KMS-11 (cell line): Measurements from ENCODE around the gene KIF17.

Experiments used
- H2AFZ ChIP-seq: fragments of 200-600 bp; sonication (generic); 2 replicates; pipeline ENCODE4 v1.6.1; 2016; ENCODE audit warnings: antibody characterized with exemption, mixed run types, low read depth
- H3K27ac ChIP-seq: fragments of 200-600 bp; sonication (generic); 2 replicates; pipeline ENCODE4 v1.6.1; 2016; ENCODE audit warnings: mild to moderate bottlenecking, mixed run types
- H3K27me3 ChIP-seq: fragments of 200-600 bp; sonication (generic); 2 replicates; pipeline ENCODE4 v1.6.1; 2017; ENCODE audit warnings: mild to moderate bottlenecking, low read depth, mixed run types, moderate library complexity; ENCODE audit not compliant: insufficient read depth
- H3K36me3 ChIP-seq: fragments of 200-600 bp; sonication (generic); 2 replicates; pipeline ENCODE4 v1.6.1; 2017; ENCODE audit warnings: mild to moderate bottlenecking, mixed run types; ENCODE audit not compliant: insufficient read depth
- H3K4me1 ChIP-seq: fragments of 200-600 bp; sonication (generic); 2 replicates; pipeline ENCODE4 v1.6.1; 2016; ENCODE audit warnings: mild to moderate bottlenecking, low read depth, mixed run types; ENCODE audit not compliant: poor library complexity, severe bottlenecking
- H3K4me2 ChIP-seq: fragments of 200-600 bp; sonication (generic); 2 replicates; pipeline ENCODE4 v1.7.0; 2016; ENCODE audit warnings: mild to moderate bottlenecking, mixed run types
- H3K4me3 ChIP-seq: fragments of 200-600 bp; sonication (generic); IDR thresholded peaks from 2 replicates; pipeline ENCODE4 v1.6.1; 2017; ENCODE audit warnings: low read depth, low read length, mixed read lengths; ENCODE audit not compliant: insufficient read depth
- H3K79me2 ChIP-seq: fragments of 200-600 bp; sonication (generic); 2 replicates; pipeline ENCODE4 v1.6.1; 2016; ENCODE audit warnings: low read depth, mixed run types; ENCODE audit not compliant: insufficient read depth
- H3K9ac ChIP-seq: fragments of 200-600 bp; sonication (generic); 2 replicates; pipeline ENCODE4 v1.6.1; 2016; ENCODE audit warnings: mild to moderate bottlenecking, mixed run types
- H4K20me1 ChIP-seq: fragments of 200-600 bp; sonication (generic); 2 replicates; pipeline ENCODE4 v1.6.1; 2016; ENCODE audit warnings: mild to moderate bottlenecking, mixed run types; ENCODE audit not compliant: insufficient read depth
- TF ChIP-seq, protein P1 (sequence below): fragments of 200-600 bp; sonication (generic); conservative IDR thresholded peaks from 2 replicates; pipeline ENCODE4 v1.6.1; 2017; ENCODE audit warnings: low read depth, mild to moderate bottlenecking, antibody characterized with exemption, low read length, moderate library complexity, mixed read lengths

KIF17 gene

DNA sequence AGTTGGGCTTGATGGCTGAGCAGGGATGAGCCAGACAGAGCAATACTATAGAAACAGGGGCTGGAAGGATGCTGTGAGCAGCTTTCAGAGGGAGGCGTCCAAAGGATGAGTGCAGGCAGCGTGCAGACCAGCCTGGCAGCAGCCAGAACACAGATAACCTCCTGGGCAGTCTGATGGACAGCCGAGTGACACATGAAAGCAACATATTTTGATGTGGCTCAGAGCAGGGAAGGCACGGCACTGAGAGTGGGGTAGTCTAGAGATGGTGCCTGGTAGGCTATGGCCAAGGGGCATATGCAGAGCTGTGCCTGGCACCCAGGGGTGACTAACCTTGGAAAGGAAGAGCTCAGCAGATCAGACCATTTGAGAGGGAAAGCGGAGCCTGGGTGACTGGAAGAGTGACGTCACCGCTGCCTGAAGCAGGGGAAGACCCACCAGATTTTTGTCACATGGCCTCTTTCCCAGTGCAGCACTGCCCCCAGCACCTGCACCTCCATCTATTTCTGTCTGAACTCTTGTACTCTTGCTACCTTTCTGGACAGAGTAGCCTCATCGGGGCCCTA lies 80.9 kb downstream of the KIF17 start:
- H3K4me2 ChIP-seq = no peak overlapping the region
- TF ChIP-seq, protein P1, sequence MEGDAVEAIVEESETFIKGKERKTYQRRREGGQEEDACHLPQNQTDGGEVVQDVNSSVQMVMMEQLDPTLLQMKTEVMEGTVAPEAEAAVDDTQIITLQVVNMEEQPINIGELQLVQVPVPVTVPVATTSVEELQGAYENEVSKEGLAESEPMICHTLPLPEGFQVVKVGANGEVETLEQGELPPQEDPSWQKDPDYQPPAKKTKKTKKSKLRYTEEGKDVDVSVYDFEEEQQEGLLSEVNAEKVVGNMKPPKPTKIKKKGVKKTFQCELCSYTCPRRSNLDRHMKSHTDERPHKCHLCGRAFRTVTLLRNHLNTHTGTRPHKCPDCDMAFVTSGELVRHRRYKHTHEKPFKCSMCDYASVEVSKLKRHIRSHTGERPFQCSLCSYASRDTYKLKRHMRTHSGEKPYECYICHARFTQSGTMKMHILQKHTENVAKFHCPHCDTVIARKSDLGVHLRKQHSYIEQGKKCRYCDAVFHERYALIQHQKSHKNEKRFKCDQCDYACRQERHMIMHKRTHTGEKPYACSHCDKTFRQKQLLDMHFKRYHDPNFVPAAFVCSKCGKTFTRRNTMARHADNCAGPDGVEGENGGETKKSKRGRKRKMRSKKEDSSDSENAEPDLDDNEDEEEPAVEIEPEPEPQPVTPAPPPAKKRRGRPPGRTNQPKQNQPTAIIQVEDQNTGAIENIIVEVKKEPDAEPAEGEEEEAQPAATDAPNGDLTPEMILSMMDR = no peak

DNA sequence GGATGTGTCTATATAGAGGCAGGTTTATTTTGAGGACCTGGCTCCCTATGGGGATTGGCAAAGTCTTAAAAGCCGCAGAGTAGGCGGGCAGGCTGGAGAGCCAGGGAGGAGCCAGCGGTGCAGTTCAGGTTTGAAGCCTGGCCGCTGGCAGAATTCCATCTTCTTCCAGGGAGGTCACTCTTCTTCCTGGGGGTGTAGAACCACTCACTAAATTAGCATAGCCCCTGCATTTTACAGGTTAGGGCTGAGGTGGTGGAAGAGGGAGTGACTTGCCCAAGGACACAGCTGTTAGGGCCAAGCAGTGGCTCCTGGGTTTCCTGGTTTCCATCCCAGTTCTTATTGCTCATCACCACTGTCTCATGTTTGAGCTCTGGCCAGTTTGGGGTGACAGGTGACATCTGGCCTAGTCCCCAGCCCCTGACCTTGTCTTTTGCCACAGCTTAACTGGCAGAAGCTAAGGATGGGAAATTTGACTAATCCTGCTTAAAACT lies 83.2 kb downstream of the KIF17 start:
- Histone ChIP-seq H3K4me3 (peak overlapping the region; percentile 81), H3K4me2 (peak overlapping the region; percentile 95), H4K20me1 (no peaks in the 10 kb centered on the region), H3K9ac (peak overlapping the region; percentile 26; the same call in 1 of the 2 replicates), H3K79me2 (no peaks in the 10 kb centered on the region), H3K27me3 (peaks cover 2% of the 10 kb centered on the region; the same call in 1 of the 2 replicates), H3K36me3 (no peaks in the 10 kb centered on the region), H3K4me1 (peaks cover 15% of the 10 kb centered on the region), H3K27ac (no peak overlapping the region; the same call in 1 of the 2 replicates), H2AFZ (peak overlapping the region; percentile 84)
- TF ChIP-seq, protein P1 = no peak

More for the DNA sequence above, 80.9 kb downstream of the KIF17 start:
- H3K36me3 ChIP-seq = no peaks in the 10 kb centered on the region
- H3K4me3 ChIP-seq = no peak overlapping the region
- no peak overlapping the region for H3K27ac ChIP-seq
- H4K20me1 ChIP-seq = no peaks in the 10 kb centered on the region
- H2AFZ ChIP-seq = no peak overlapping the region
- H3K79me2 ChIP-seq = no peaks in the 10 kb centered on the region
- peaks cover 15% of the 10 kb centered on the region for H3K4me1 ChIP-seq
- H3K27me3 ChIP-seq = peaks cover 2% of the 10 kb centered on the region; the same call in 1 of the 2 replicates
- no peak overlapping the region for H3K9ac ChIP-seq

DNA sequence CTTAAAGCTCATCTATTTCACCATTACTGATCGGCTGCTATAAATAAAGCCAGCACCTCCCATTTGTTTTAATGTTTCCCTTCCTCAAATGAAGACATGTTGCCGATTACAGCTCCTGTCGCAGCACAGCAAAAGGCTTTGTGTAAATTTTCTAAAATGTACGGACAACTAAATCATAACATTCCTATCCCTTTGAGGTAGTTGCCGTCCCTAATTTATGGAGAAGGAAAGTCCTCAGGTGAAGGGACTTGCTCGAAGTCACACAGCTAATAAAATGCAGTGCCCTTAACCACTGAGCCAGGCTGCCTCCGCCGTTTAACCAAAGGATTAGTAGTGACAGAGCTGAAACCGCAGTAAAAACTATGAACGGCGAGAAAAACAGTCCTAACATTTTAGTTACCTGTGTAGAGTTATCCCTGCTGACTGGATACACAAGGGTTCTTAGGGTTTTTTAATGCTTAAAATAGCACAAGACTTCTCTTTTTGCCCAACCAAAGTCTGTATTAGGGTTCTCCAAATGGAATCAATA lies 83.7 kb downstream of the KIF17 start:
- Histone ChIP-seq H2AFZ (peak overlapping the region; percentile 84), H3K9ac (peak overlapping the region; percentile 26; the same call in 1 of the 2 replicates), H3K27me3 (peaks cover 4% of the 10 kb centered on the region; the same call in 1 of the 2 replicates), H3K79me2 (no peaks in the 10 kb centered on the region), H3K36me3 (no peaks in the 10 kb centered on the region), H3K4me2 (peak overlapping the region; percentile 95), H3K4me3 (peak overlapping the region; percentile 81), H4K20me1 (no peaks in the 10 kb centered on the region), H3K4me1 (peaks cover 15% of the 10 kb centered on the region), H3K27ac (no peak overlapping the region; the same call in 1 of the 2 replicates)
- TF ChIP-seq, protein P1 = no peak

DNA sequence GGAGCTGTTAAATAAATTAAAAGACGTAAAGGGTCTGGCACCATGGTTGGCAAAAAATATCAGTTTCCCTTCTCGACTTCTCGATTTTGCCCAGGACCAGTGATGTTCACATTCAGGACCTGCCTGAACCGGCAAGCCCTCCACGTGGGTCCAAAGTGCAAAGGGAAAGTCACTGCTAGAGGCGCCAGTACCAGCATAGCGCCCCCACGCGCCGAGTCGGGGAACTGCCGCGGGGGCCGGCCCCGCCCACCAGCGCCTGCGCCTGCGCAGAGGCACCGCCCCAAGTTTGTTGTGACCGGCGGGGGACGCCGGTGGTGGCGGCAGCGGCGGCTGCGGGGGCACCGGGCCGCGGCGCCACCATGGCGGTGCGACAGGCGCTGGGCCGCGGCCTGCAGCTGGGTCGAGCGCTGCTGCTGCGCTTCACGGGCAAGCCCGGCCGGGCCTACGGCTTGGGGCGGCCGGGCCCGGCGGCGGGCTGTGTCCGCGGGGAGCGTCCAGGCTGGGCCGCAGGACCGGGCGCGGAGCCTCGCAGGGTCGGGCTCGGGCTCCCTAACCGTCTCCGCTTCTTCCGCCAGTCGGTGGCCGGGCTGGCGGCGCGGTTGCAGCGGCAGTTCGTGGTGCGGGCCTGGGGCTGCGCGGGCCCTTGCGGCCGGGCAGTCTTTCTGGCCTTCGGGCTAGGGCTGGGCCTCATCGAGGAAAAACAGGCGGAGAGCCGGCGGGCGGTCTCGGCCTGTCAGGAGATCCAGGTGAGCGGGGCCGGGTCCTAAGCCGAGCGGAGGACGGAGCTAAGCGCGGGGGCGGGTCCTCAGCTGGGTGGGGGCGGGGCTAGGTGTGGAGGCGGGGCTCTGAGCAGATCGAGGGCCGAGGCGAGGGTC lies 84.4 kb downstream of the KIF17 start, which contains the start of gene PINK1:
Gene PINK1, plus strand, starts transcription at position 269 of the 875 bp plus-strand sequence. Its CDS starts 91 bp downstream, at position 360.
- H3K27me3 ChIP-seq = peaks cover 5% of the 10 kb centered on the region; the same call in 1 of the 2 replicates
- peak within 1 kb of the TSS; percentile 84 for H2AFZ ChIP-seq
- H3K4me3 ChIP-seq = peak within 1 kb of the TSS; percentile 81
- no peaks in the 10 kb centered on the region for H3K36me3 ChIP-seq
- H3K9ac ChIP-seq = peak within 1 kb of the TSS; percentile 26; the same call in 1 of the 2 replicates
- TF ChIP-seq, protein P1 = peak; percentile 91
- H3K79me2 ChIP-seq = no peaks in the 10 kb centered on the region
- no peaks in the 10 kb centered on the region for H4K20me1 ChIP-seq
- H3K4me1 ChIP-seq = peaks cover 15% of the 10 kb centered on the region
- H3K27ac ChIP-seq = no peak within 1 kb of the TSS; the same call in 1 of the 2 replicates
- peak within 1 kb of the TSS; percentile 95 for H3K4me2 ChIP-seq
